ENCODE results near the gene HMGCLL1. TPM values are rescaled to one million over a fixed set of nuclear protein-coding genes. Genes with fewer than 3 reads are reported as not detected.

Gene HMGCLL1
- total RNA-seq, 2 donors from 2014 or later = 0.14 to 0.42 TPM

DNA sequence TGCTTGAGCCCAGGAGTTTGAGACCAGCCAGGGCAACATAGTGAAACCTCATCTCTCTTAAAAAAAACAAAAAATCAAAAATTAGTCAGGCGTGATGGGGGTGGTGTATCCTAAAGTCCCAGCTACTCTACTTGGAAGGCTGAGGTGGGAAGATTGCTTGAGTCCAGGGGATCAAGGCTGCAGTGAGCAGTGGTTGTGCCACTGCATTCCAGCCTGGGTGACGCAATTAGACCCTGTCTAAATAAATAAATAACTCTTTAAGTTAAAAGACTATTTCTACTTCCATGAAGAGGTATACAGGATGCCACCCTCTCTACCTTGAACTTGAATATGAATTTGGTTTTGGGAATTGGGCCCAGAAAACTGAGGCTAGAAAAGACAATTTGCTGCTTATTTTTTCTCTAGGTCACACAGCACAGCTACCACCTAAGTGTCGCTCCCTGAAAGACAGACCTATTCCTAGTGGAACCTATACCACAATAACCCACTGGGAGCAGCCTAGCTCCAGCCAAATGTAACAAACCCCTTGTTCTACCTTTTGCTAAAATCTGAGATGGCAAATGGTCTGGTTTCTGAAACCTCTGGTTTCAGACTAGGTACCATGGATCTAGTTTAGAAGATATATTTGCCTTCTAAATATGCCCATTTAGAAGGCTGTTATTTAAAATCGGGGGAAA is 35.2 kb downstream of the HMGCLL1 start:
- DNase-seq (ENCODE audit: low spot score) = no peak
- intact Hi-C loops (cut with DNase I) = no loop called here

GRCh38 chr6:55541024-55541423 is 38.0 kb downstream of the HMGCLL1 start:
- no peak for DNase-seq (ENCODE audit: low spot score)
- intact Hi-C loops (cut with DNase I) = no loop called here

DNA sequence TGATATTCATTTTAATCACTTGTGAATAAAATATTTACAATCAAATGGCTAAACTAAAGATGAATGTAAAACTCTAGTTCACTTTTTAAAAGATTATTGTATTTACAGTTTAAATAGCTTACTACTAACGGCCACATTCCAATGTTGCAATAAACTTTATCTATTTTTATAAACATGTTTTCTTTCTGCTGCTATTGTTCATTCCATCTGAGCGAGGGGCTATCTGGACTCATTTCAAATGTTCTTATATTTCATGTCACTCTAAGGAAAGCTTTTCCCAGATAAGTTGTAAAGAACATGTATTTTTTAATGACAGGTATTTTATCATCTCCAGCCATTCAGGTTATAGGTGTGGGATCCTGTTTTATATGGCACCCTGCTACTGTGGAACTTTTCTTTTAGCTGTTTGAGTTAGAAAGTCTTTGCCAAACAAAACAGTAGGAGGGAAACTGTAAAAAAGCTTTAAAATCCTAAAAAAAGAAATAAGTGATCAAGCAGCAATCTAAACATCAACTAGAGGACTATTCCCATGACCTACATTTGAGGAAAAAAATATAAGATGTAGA is 42.5 kb downstream of the HMGCLL1 start:
- DNase-seq (ENCODE audit: low spot score) = no peak
- intact Hi-C loops (cut with DNase I) = no loop called here

- intact Hi-C loops (cut with DNase I) = no loop called here
Observed at GRCh38 chr6:55531496-55531895, 47.5 kb downstream of the HMGCLL1 start.

GRCh38 chr6:55530931-55531330 is 48.1 kb downstream of the HMGCLL1 start:
- intact Hi-C loops (cut with DNase I) = no loop called here
- DNase-seq (ENCODE audit: low spot score) = no peak

More at GRCh38 chr6:55531496-55531895, 47.5 kb downstream of the HMGCLL1 start:
- no peak for DNase-seq (ENCODE audit: low spot score)

- no peak for DNase-seq (ENCODE audit: low spot score)
- intact Hi-C loops (cut with DNase I) = no loop called here
Observed at GRCh38 chr6:55528624-55529023, 50.4 kb downstream of the HMGCLL1 start.

DNA sequence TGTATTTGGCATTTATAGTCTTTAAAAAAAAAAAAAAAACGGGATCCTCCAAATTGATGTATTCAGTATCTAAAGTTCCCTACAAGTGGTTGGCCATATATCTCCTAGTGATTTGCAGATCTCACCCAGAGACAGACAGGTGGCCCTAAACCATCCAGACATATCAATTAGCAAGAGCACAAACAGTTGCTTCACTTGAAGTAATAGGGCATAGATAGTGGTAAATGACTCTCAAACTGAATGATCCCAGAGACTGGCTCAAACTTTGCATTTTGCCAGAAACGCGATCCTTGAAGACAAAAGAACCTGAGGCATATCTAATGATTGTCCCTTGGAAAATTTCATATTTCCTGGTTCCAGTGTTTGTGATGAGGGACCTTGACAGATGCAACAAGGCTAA is 54.6 kb downstream of the HMGCLL1 start:
- intact Hi-C loops (cut with DNase I) = no loop called here
- DNase-seq (ENCODE audit: low spot score) = no peak

GRCh38 chr6:55518529-55519060 is 60.4 kb downstream of the HMGCLL1 start:
- intact Hi-C loops (cut with DNase I) = no loop called here

DNA sequence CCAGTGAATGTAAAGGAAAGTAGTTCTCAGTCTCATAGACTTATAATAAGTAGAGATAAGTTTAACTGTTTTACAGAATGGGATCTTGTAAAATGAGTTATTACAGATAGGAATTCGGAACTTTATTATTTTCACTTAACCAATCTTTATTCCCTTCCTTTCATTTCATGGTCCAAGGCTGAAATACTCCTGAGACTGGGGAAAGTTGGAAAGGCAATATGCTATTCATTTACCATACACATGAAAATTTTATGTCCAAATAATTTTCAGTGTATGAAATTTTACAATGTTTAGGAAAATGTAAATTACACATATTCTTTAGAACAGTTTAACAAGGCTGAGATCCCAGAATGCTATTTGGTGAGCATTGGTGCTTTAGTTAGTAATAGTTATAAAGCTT is 62.3 kb downstream of the HMGCLL1 start:
- DNase-seq (ENCODE audit: low spot score) = no peak
- intact Hi-C loops (cut with DNase I) = no loop called here

More at GRCh38 chr6:55518529-55519060, 60.4 kb downstream of the HMGCLL1 start:
- no peak for DNase-seq (ENCODE audit: low spot score)

DNA sequence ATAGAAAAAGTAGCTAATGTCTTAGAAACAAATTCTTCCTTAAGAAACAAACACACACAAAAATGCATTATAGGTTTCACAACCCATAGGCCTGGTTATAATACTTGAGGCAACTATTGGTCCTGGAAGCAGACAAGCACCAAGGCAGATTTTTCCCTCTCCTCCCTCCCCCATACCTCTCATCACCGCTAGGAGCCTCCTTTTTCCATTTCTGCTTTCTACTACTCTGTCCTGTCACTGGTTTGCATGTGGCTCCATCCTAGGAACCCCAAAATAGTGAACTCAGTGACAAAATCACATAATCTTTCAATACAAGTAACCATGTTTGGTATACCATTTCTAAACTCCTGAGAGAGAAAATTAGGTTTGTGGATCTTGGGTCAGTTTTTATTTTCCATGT is 66.1 kb downstream of the HMGCLL1 start:
- intact Hi-C loops (cut with DNase I) = no loop called here
- DNase-seq (ENCODE audit: low spot score) = no peak

GRCh38 chr6:55511122-55511800 is 67.7 kb downstream of the HMGCLL1 start:
- DNase-seq (ENCODE audit: low spot score) = no peak
- intact Hi-C loops (cut with DNase I) = no loop called here

DNA sequence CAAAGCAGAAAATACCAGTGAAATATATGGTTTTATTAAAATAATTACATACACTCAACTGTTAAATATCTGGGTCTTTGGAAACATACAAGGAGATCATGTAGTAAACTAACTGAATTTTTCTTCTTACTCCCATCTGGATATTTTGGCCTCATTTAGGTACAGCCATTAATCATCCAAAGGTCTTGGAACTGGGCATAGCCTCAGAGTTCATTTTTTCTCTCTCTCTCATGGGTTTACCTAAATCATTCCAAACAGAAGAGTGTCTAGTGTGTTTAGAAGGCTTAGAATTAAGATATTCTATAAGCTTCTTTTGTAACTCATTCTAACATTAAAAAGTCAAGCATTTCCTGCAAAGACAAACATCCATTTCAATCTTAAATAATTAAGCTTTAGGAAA is 79.4 kb downstream of the HMGCLL1 start:
- intact Hi-C loops (cut with DNase I) = no loop called here
- DNase-seq (ENCODE audit: low spot score) = no peak

DNA sequence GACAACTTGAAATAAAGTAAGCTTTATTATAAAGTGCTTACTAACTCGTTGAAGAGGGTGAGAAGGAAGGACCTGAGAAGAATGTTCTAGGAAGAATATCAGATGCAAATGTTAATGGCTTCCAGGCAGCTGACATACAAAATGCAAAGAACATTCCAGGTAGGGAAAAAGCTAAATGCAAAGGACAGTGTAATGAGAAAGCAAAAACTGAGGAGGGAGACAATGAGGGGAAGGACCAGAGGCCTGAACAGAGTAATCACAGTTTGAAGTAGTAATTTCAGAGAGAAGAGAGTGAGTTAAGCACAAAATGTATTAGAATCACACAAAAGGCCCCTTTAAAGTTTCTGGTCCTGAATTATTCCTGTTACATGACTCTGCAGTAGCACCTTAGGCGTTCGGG is 81.3 kb downstream of the HMGCLL1 start:
- no peak for DNase-seq (ENCODE audit: low spot score)
- intact Hi-C loops (cut with DNase I) = no loop called here

DNA sequence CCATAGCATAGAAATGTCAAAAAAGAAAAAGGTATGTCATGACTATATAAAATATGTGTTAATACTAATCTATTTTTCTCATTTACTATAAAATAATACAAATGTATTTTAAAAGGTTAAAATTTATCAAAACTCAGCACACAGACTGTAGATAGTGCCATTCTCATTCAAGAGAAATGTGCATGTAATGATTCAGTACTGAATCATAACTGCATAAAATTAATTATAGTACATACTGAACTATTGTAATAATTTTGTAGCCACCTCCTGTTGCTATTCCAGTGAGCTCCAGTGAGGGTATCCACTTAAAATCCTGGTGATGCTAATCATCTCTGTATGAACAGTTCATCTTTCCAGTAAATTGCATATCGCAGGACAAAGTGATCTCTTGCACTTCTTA is 82.8 kb downstream of the HMGCLL1 start:
- no peak for DNase-seq (ENCODE audit: low spot score)
- intact Hi-C loops (cut with DNase I) = no loop called here

DNA sequence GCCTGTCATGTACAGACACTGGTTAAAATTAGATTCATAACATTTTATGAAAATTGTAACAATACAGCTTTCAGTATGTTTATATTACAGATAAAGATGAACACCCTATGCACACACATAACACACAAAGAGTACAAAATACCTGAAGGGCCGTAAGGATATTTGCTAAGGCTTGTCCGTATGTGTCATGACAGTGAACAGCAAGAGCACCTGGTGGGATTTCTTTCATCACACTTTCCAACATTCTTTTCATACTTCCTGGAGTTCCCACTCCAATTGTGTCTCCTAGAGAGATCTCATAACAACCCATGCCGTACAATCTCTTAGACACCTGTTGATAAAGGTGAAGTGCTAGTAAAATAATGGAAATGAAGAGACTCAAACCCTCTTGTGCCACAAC is 83.7 kb downstream of the HMGCLL1 start:
- DNase-seq (ENCODE audit: low spot score) = no peak
- intact Hi-C loops (cut with DNase I) = no loop called here

GRCh38 chr6:55494411-55494810 is 84.6 kb downstream of the HMGCLL1 start:
- intact Hi-C loops (cut with DNase I) = no loop called here
- DNase-seq (ENCODE audit: low spot score) = no peak

DNA sequence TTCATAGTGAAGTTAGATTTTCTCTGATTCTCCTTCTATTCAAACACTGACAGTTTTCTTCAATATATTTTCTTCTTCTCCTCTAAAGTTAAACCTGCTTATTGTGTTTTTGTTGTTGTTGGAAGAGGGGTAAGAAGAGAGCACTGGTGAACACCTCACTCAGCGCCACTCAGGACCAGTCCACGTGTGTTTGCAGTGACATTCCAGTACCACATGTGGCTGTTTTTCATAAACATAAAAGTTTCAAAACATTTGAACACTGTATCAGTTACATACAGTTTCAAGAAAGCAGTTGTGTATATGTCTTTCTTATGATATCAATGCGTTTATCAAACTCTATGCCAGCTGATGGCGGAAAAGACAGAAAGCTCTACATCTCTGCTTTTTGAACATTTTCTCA is 86.7 kb downstream of the HMGCLL1 start:
- intact Hi-C loops (cut with DNase I) = no loop called here

DNA sequence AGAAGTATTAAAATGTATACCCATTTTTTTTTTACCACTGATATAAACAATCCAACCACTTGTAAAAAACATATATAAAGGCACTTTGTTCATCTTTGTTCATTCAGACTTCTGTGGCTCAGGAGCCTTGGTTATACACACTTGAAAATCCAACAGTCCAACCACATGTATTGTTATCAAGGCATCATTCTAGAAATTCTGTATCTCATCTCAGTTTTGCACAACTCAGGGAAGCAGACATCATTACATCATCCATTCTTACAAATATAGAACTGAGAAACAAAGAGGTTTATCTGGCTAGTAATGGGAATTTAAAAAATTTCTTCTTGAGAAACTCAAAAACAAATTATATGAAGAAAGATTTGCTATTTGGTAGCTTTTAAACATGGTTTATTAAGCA is 88.1 kb downstream of the HMGCLL1 start:
- intact Hi-C loops (cut with DNase I) = no loop called here
- DNase-seq (ENCODE audit: low spot score) = no peak

More for the DNA sequence above, 86.7 kb downstream of the HMGCLL1 start:
- DNase-seq (ENCODE audit: low spot score) = no peak

DNA sequence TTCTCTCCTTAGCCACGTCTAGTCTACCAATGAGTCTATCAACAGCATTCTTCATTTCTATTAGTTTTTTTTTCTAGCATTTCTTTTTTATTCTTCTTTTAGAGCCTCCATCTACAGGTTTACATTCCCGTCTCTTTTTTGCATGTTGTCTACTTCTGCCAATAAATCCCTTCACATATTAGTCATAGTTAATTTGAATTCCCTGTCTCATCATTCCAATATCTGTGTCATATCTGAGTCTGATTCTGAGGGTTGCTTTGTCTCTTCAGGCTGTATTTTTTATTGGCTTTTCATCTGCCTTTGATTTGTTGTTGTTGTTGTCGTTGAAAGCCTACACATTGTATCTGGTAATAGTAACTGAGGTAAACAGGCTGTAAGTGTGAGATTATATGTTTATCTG is 104.6 kb downstream of the HMGCLL1 start:
- intact Hi-C loops (cut with DNase I) = no loop called here

DNA sequence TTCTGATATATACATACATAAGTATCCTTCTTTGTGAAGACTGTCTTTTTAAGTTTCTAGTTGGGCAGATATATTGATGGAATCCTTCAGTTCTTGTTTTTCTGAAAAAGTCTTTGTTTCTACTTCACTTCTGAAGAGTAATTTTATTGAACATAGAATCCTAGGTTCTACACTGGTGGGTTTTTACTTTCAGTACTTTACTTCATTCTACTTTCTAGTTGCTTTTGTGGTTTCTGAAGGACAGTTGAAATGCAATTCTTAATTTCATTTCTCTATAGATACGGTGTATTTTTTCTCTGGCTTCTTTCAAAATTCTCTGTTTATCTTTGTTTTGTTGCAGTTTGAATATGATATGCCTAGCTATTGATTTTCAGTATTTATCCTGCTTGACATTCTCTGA is 105.3 kb downstream of the HMGCLL1 start:
- intact Hi-C loops (cut with DNase I) = no loop called here
- DNase-seq (ENCODE audit: low spot score) = no peak

More for the DNA sequence above, 104.6 kb downstream of the HMGCLL1 start:
- DNase-seq (ENCODE audit: low spot score) = no peak

DNA sequence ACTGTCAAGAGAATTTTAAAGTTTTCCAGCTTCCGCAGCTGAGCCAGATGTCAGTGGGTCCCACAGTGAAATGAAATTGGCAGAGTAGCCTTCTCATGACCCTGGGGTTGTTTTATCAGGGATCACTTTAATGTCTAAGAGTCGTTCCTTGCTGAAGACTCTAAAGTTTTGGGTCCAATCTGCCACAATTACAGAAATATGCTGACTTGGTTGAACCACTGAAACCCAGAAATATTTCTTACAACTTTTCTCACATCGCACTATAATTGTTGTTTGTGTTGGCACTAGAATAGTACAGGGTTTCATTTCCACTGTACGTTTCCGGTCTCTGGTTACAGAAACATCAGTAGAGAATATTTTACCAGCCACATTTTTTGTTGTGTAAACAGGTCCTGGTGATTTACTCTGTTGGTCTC is 109.0 kb downstream of the HMGCLL1 start:
- no peak for DNase-seq (ENCODE audit: low spot score)
- intact Hi-C loops (cut with DNase I) = no loop called here
